Gastrocnemius medialis (tissue), 4 donors: ENCODE data around the gene HTR3A. TPM values are rescaled to one million over a fixed set of nuclear protein-coding genes. Genes with fewer than 3 reads are reported as not detected.

Experiments used
- ATAC-seq, 2 donors: fragments of 150-250 bp; one replicate each; pipeline ENCODE4 v1.9.1; 2016
- DNase-seq, 2 donors: peaks; one replicate each; pipeline ENCODE4 v3.0.0-alpha.2; 2019
- H3K27ac ChIP-seq, 4 donors: fragments of 200-600 bp; sonication (generic); 1 replicate in 1 of 4; 2 replicates in 3 of 4; pipeline ENCODE4 v1.5.1; 2016 to 2018; ENCODE audit warnings: mild to moderate bottlenecking in 2 of 4, moderate library complexity in 1 of 4
- H3K27me3 ChIP-seq, 3 donors: fragments of 200-600 bp; sonication (generic) in 2 of 3; 1 replicate in 1 of 3; 2 replicates in 2 of 3; pipeline versions ENCODE4 v1.5.1 to v1.6.0; 2016 to 2019; ENCODE audit warnings: mild to moderate bottlenecking in 1 of 3, moderate library complexity in 1 of 3
- H3K36me3 ChIP-seq, 2 donors: fragments of 200-600 bp; sonication (generic) in 1 of 2; one replicate each; pipeline ENCODE4 v1.5.1; 2017 to 2018
- H3K4me1 ChIP-seq, 2 donors: fragments of 200-600 bp; sonication (generic) in 1 of 2; one replicate each; pipeline ENCODE4 v1.5.1; 2016 to 2017; ENCODE audit warnings: mild to moderate bottlenecking in 2 of 2
- H3K4me3 ChIP-seq, 4 donors: fragments of 200-600 bp; sonication (generic) in 3 of 4; 1 replicate in 1 of 4; 2 replicates in 3 of 4; pipeline ENCODE4 v1.5.1; 2016 to 2019; ENCODE audit warnings: mild to moderate bottlenecking in 2 of 4
- H3K9me3 ChIP-seq, 3 donors: fragments of 200-600 bp; sonication (generic) in 2 of 3; 1 replicate in 1 of 3; 2 replicates in 2 of 3; pipeline ENCODE4 v1.5.1; 2016 to 2019
- POLR2A ChIP-seq, 2 donors: fragments of 450-650 bp; IDR thresholded peaks; one replicate each; pipeline ENCODE4 v1.6.1; 2017; ENCODE audit warnings: antibody characterized with exemption in 2 of 2, mild to moderate bottlenecking in 2 of 2, moderate library complexity in 2 of 2
- in situ Hi-C, 4 donors: fragments of 200-750 bp; cut with MboI; loops; one replicate each; pipeline versions ENCODE4 v1.15.0 to v1.8.0; 2017; ENCODE audit warnings: low sequenced_read_pairs in 4 of 4
- intact Hi-C: fragments of 100-400 bp; cut with DNase I; formaldehyde crosslinking; loops from one replicate; pipeline ENCODE4 v1.15.1; 2023; ENCODE audit warnings: low total_unique reads
- total RNA-seq, 4 donors: library from RNA; depleted of rRNA; stranded (reverse); fragments of >200 nt; gene quantifications; one replicate each; pipeline versions ENCODE4 v1.1.0 to v1.2.3, GENCODE V29; 2016
- TF ChIP-seq, protein P1 (sequence below), 5 experiments: fragments of 450-650 bp in 3 of 5; fragments of 200-600 bp in 2 of 5; sonication (generic) in 2 of 5; IDR thresholded peaks in 4 of 5; conservative IDR thresholded peaks in 1 of 5; 1 replicate in 4 of 5; 2 replicates in 1 of 5; pipeline ENCODE4 v1.5.1; 2016 to 2019; ENCODE audit warnings: antibody characterized with exemption in 5 of 5, mild to moderate bottlenecking in 3 of 5, moderate library complexity in 3 of 5

Gene HTR3A
- total RNA-seq, 4 donors from 2014 or later, result not detected

DNA sequence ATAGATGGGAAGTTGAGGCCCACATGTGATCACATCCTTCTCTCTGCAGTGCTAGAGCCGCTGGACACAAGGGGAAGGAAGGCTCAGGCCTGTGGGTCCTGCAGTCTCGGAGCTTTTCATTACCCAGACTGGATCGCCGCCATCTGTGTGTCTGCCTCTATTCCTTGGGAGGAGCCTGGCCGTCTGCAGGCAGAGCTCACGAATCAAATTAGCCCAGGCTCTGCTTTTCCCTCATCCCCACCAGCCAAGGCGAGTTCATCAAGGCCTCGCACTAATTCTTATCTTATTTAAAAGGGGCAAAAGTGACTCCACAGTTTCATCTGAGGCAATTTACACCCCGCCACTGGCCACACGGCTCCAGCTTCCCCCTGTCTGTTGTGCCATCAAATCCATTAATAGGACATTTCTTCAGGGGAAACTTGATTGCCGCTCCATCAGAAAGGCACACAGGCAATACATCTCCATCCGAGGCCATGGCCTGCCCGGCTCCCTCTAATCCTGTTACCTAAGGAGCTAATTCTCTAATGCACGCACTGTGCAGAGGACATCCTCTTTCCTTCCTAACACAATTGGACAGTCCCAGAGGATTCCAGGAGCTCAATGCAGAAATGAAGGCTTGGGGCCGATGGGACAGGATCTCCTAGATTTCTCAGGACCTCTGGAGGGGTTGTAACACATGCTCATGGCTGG, 3.3 kb upstream of the HTR3A start:
- TF ChIP-seq, protein P1, sequence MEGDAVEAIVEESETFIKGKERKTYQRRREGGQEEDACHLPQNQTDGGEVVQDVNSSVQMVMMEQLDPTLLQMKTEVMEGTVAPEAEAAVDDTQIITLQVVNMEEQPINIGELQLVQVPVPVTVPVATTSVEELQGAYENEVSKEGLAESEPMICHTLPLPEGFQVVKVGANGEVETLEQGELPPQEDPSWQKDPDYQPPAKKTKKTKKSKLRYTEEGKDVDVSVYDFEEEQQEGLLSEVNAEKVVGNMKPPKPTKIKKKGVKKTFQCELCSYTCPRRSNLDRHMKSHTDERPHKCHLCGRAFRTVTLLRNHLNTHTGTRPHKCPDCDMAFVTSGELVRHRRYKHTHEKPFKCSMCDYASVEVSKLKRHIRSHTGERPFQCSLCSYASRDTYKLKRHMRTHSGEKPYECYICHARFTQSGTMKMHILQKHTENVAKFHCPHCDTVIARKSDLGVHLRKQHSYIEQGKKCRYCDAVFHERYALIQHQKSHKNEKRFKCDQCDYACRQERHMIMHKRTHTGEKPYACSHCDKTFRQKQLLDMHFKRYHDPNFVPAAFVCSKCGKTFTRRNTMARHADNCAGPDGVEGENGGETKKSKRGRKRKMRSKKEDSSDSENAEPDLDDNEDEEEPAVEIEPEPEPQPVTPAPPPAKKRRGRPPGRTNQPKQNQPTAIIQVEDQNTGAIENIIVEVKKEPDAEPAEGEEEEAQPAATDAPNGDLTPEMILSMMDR (IDR thresholded peaks at IDR 0.05 in 4 of 5, conservative IDR thresholded peaks at IDR 0.05 in 1 of 5), result no peak
- TF ChIP-seq POLR2A (IDR thresholded peaks at IDR 0.05), result no peak
- in situ Hi-C loops, result no loop called here
- Histone ChIP-seq H3K9me3 (no peaks in the 10 kb centered on the region), H3K27ac (no peak overlapping the region), H3K36me3 (no peaks in the 10 kb centered on the region), H3K4me1 (peaks cover 3 to 5% of the 10 kb centered on the region in 2 donors), H3K27me3 (no peaks in the 10 kb centered on the region), H3K4me3 (no peak overlapping the region)
- intact Hi-C loops, result no loop called here
- ATAC-seq (no peak), DNase-seq (no peak)

DNA sequence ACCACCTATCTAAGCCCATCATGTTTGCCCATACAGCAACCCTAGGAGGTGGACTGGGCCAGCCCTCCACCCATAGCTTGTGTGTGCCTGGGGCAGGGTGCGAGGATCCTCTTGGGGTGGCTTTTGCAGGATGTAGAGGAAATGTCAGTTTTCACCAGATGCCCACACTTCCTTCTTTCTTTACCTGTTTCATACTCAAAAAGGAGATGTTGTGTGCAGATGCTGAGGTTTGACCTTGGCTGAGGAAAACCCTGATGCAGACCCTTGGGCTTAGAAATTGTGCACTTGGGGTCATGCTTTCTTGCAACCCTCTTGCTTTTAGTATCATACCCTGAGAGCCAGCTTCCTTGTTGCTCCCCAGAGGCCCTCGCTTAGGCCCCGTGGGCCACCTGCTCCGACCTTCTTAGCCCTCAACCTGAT, 2.2 kb downstream of the HTR3A start:
- ATAC-seq, result no peak
- no peak for DNase-seq
- in situ Hi-C loops (no loop called here), intact Hi-C loops (no loop called here)
- Histone ChIP-seq H3K9me3 (no peaks in the 10 kb centered on the region), H3K36me3 (no peaks in the 10 kb centered on the region), H3K4me1 (peaks cover 3 to 5% of the 10 kb centered on the region in 2 donors), H3K27me3 (peaks cover 0 to 6% (median 3%) of the 10 kb centered on the region in 3 donors), H3K4me3 (no peak overlapping the region), H3K27ac (no peak overlapping the region)
- TF ChIP-seq POLR2A (IDR thresholded peaks at IDR 0.05), result no peak
- TF ChIP-seq, protein P1 (IDR thresholded peaks at IDR 0.05 in 4 of 5, conservative IDR thresholded peaks at IDR 0.05 in 1 of 5), result no peak

DNA sequence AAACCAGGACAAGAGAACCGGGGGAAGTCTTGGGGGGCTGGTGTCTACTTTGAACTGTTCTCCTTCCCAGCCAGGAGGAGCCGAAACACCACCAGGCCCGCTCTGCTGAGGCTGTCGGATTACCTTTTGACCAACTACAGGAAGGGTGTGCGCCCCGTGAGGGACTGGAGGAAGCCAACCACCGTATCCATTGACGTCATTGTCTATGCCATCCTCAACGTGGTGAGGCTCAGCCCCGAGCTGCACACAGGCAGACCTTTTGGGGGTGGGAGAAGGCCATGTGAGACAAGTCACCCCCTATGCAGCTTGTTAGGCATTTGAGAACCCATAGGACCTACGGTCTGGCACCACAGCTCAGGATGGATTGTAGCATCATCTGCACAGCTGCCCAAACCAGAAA, 2.8 kb downstream of the HTR3A start:
- intact Hi-C loops (no loop called here), in situ Hi-C loops (no loop called here)
- Histone ChIP-seq H3K27ac (no peak overlapping the region), H3K4me1 (peaks cover 3 to 5% of the 10 kb centered on the region in 2 donors), H3K9me3 (no peaks in the 10 kb centered on the region), H3K27me3 (peaks cover 0 to 6% (median 3%) of the 10 kb centered on the region in 3 donors), H3K4me3 (no peak overlapping the region), H3K36me3 (no peaks in the 10 kb centered on the region)
- DNase-seq (no peak), ATAC-seq (no peak)
- TF ChIP-seq POLR2A (IDR thresholded peaks at IDR 0.05), result no peak
- TF ChIP-seq, protein P1 (IDR thresholded peaks at IDR 0.05 in 4 of 5, conservative IDR thresholded peaks at IDR 0.05 in 1 of 5), result no peak

DNA sequence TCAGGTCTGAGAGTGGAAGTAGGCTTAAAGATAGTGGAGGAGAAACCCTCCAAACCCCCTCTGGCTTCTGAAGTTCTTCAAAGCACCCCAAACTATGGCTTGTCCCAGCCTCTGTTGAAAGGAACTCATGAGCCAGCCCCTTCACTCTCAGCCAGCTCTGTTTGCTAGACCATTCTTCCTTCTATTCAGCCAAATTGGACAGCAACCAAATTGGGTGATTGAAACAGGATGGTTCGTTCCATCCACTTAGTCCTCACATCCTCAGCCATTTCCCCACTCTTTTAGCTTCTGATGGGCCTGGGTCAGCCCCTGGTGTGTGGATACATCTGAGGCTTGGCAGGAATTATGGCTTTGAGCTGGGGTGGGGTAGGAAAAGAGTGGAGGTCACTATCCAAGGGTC, 4.5 kb downstream of the HTR3A start:
- no peak for DNase-seq
- H3K4me3 ChIP-seq, result no peak overlapping the region
- no peaks in the 10 kb centered on the region for H3K36me3 ChIP-seq
- intact Hi-C loops, result no loop called here
- TF ChIP-seq, protein P1 (IDR thresholded peaks at IDR 0.05 in 4 of 5, conservative IDR thresholded peaks at IDR 0.05 in 1 of 5), result no peak
- no peak for TF ChIP-seq POLR2A (IDR thresholded peaks at IDR 0.05)
- H3K27ac ChIP-seq, result no peak overlapping the region
- in situ Hi-C loops, result no loop called here
- peaks cover 3 to 5% of the 10 kb centered on the region in 2 donors for H3K4me1 ChIP-seq
- H3K9me3 ChIP-seq, result no peaks in the 10 kb centered on the region
- ATAC-seq, result no peak
- H3K27me3 ChIP-seq, result peaks cover 0 to 6% (median 3%) of the 10 kb centered on the region in 3 donors
